Activated naive CD8-positive, alpha-beta T cell treated with anti-CD3 and anti-CD28 coated beads, Interleukin-2, amount 10 ng/mL, durations not matched to agents 7 days and 5 days (primary cell): Measurements from ENCODE around the gene GRIP1. TPM values are rescaled to one million over a fixed set of nuclear protein-coding genes. Genes with fewer than 3 reads are reported as not detected.

ENCODE experiments used
- ATAC-seq: fragments of 150-1000 bp; cut with Tn5 transposase; one replicate; pipeline ENCODE4 v1.10.0; 2021; ENCODE audit warnings: low read depth, moderate library complexity
- POLR2A ChIA-PET: fragments of 350-600 bp; sonication (Branson Sonifier 250); formaldehyde crosslinking; loops from one replicate; lab custom pipeline; 2021; ENCODE audit warnings: antibody characterized with exemption; lab: Charles Lee
- DNase-seq: peaks from one replicate; pipeline ENCODE4 v3.0.0; 2021
- H3K27ac Mint-ChIP-seq: one replicate; pipeline ENCODE4 v1.8.0; 2022; ENCODE audit warnings: mild to moderate bottlenecking, mixed read lengths
- H3K27me3 Mint-ChIP-seq: one replicate; pipeline ENCODE4 v1.8.0; 2022; ENCODE audit warnings: mild to moderate bottlenecking, moderate library complexity, mixed read lengths
- H3K36me3 Mint-ChIP-seq: one replicate; pipeline ENCODE4 v1.8.0; 2021; ENCODE audit warnings: mild to moderate bottlenecking, mixed read lengths
- H3K4me1 Mint-ChIP-seq: one replicate; pipeline ENCODE4 v1.8.0; 2021; ENCODE audit warnings: mixed read lengths
- H3K4me3 Mint-ChIP-seq: one replicate; pipeline ENCODE4 v1.8.0; 2022; ENCODE audit warnings: mild to moderate bottlenecking, moderate library complexity, mixed read lengths
- H3K9me3 Mint-ChIP-seq: one replicate; pipeline ENCODE4 v1.8.0; 2021; ENCODE audit warnings: mixed read lengths
- total RNA-seq, 2 experiments: library from RNA; stranded (reverse); gene quantifications; one replicate each; pipeline ENCODE4 v1.2.3, GENCODE V29; 2021

The GRIP1 gene
- total RNA-seq, 2 experiments from 2014 or later: 0.34 to 1.8 TPM

GRCh38 chr12:66648033-66648735 lies 30.7 kb downstream of the GRIP1 start:
- no peak overlapping the region for H3K27ac Mint-ChIP-seq
- peaks cover 5% of the 10 kb centered on the region for H3K27me3 Mint-ChIP-seq
- H3K4me1 Mint-ChIP-seq: no peaks in the 10 kb centered on the region
- DNase-seq: no peak
- H3K36me3 Mint-ChIP-seq: no peaks in the 10 kb centered on the region
- no peak overlapping the region for H3K4me3 Mint-ChIP-seq
- POLR2A ChIA-PET: no interaction called here
- H3K9me3 Mint-ChIP-seq: peaks cover 2% of the 10 kb centered on the region
- ATAC-seq: no peak

- H3K4me1 Mint-ChIP-seq: no peaks in the 10 kb centered on the region
- H3K36me3 Mint-ChIP-seq: no peaks in the 10 kb centered on the region
- no peak overlapping the region for H3K4me3 Mint-ChIP-seq
- no peak overlapping the region for H3K27ac Mint-ChIP-seq
- no peak for DNase-seq
- peaks cover 2% of the 10 kb centered on the region for H3K9me3 Mint-ChIP-seq
- no peak for ATAC-seq
- peaks cover 5% of the 10 kb centered on the region for H3K27me3 Mint-ChIP-seq
- POLR2A ChIA-PET: no interaction called here
Measured at GRCh38 chr12:66647034-66647691, 31.7 kb downstream of the GRIP1 start.

- POLR2A ChIA-PET: no interaction called here
- no peak overlapping the region for H3K27ac Mint-ChIP-seq
- no peaks in the 10 kb centered on the region for H3K4me1 Mint-ChIP-seq
- no peak overlapping the region for H3K4me3 Mint-ChIP-seq
- H3K36me3 Mint-ChIP-seq: no peaks in the 10 kb centered on the region
- DNase-seq (no peak), ATAC-seq (no peak)
- peaks cover 5% of the 10 kb centered on the region for H3K27me3 Mint-ChIP-seq
- peaks cover 2% of the 10 kb centered on the region for H3K9me3 Mint-ChIP-seq
Measured at GRCh38 chr12:66644151-66644550, 34.7 kb downstream of the GRIP1 start.

GRCh38 chr12:66640691-66641460 lies 38.0 kb downstream of the GRIP1 start:
- H3K4me3 Mint-ChIP-seq: no peak overlapping the region
- H3K27ac Mint-ChIP-seq: no peak overlapping the region
- no peaks in the 10 kb centered on the region for H3K4me1 Mint-ChIP-seq
- H3K27me3 Mint-ChIP-seq: peaks cover 7% of the 10 kb centered on the region
- H3K9me3 Mint-ChIP-seq: peaks cover 2% of the 10 kb centered on the region
- ATAC-seq (no peak), DNase-seq (no peak)
- H3K36me3 Mint-ChIP-seq: no peaks in the 10 kb centered on the region
- POLR2A ChIA-PET: no interaction called here

- H3K27me3 Mint-ChIP-seq: peaks cover 7% of the 10 kb centered on the region
- H3K4me3 Mint-ChIP-seq: no peak overlapping the region
- DNase-seq: no peak
- H3K4me1 Mint-ChIP-seq: no peaks in the 10 kb centered on the region
- H3K9me3 Mint-ChIP-seq: no peaks in the 10 kb centered on the region
- no peak overlapping the region for H3K27ac Mint-ChIP-seq
- H3K36me3 Mint-ChIP-seq: no peaks in the 10 kb centered on the region
- ATAC-seq: no peak
- POLR2A ChIA-PET: no interaction called here
Measured at GRCh38 chr12:66638666-66639065, 40.2 kb downstream of the GRIP1 start.

- Mint-ChIP-seq H3K27me3 (peaks cover 5% of the 10 kb centered on the region), H3K27ac (no peak overlapping the region), H3K9me3 (no peaks in the 10 kb centered on the region), H3K4me1 (no peaks in the 10 kb centered on the region), H3K36me3 (no peaks in the 10 kb centered on the region), H3K4me3 (no peak overlapping the region)
- ATAC-seq (no peak), DNase-seq (no peak)
- POLR2A ChIA-PET: no interaction called here
Measured at GRCh38 chr12:66637699-66638301, 41.1 kb downstream of the GRIP1 start.

- H3K4me3 Mint-ChIP-seq: no peak overlapping the region
- DNase-seq (no peak), ATAC-seq (no peak)
- no peaks in the 10 kb centered on the region for H3K36me3 Mint-ChIP-seq
- no peak overlapping the region for H3K27ac Mint-ChIP-seq
- POLR2A ChIA-PET: no interaction called here
- H3K4me1 Mint-ChIP-seq: no peaks in the 10 kb centered on the region
- H3K27me3 Mint-ChIP-seq: peaks cover 5% of the 10 kb centered on the region
- H3K9me3 Mint-ChIP-seq: no peaks in the 10 kb centered on the region
Measured at GRCh38 chr12:66636771-66637170, 42.1 kb downstream of the GRIP1 start.

- no peaks in the 10 kb centered on the region for H3K4me1 Mint-ChIP-seq
- no peaks in the 10 kb centered on the region for H3K36me3 Mint-ChIP-seq
- no peak overlapping the region for H3K27ac Mint-ChIP-seq
- H3K27me3 Mint-ChIP-seq: no peaks in the 10 kb centered on the region
- POLR2A ChIA-PET: no interaction called here
- DNase-seq (no peak), ATAC-seq (no peak)
- no peaks in the 10 kb centered on the region for H3K9me3 Mint-ChIP-seq
- H3K4me3 Mint-ChIP-seq: no peak overlapping the region
Measured at GRCh38 chr12:66633676-66634075, 45.2 kb downstream of the GRIP1 start.

GRCh38 chr12:66629138-66629870 lies 49.6 kb downstream of the GRIP1 start:
- Mint-ChIP-seq H3K27me3 (peaks cover 5% of the 10 kb centered on the region), H3K9me3 (no peaks in the 10 kb centered on the region)
- POLR2A ChIA-PET: no interaction called here

GRCh38 chr12:66627988-66628317 lies 50.9 kb downstream of the GRIP1 start:
- no peaks in the 10 kb centered on the region for H3K9me3 Mint-ChIP-seq

More at GRCh38 chr12:66629138-66629870, 49.6 kb downstream of the GRIP1 start:
- Mint-ChIP-seq H3K36me3 (no peaks in the 10 kb centered on the region), H3K4me1 (no peaks in the 10 kb centered on the region), H3K4me3 (no peak overlapping the region), H3K27ac (no peak overlapping the region)
- DNase-seq: no peak
- no peak for ATAC-seq

GRCh38 chr12:66627270-66627987 lies 51.4 kb downstream of the GRIP1 start:
- no peak for DNase-seq
- H3K4me1 Mint-ChIP-seq: no peaks in the 10 kb centered on the region
- no peak overlapping the region for H3K27ac Mint-ChIP-seq
- H3K36me3 Mint-ChIP-seq: no peaks in the 10 kb centered on the region
- H3K4me3 Mint-ChIP-seq: no peak overlapping the region
- no peaks in the 10 kb centered on the region for H3K9me3 Mint-ChIP-seq
- H3K27me3 Mint-ChIP-seq: peaks cover 5% of the 10 kb centered on the region
- POLR2A ChIA-PET: no interaction called here
- no peak for ATAC-seq

More at GRCh38 chr12:66627988-66628317, 50.9 kb downstream of the GRIP1 start:
- Mint-ChIP-seq H3K27ac (no peak overlapping the region), H3K4me3 (no peak overlapping the region), H3K36me3 (no peaks in the 10 kb centered on the region), H3K27me3 (peaks cover 5% of the 10 kb centered on the region), H3K4me1 (no peaks in the 10 kb centered on the region)
- DNase-seq (no peak), ATAC-seq (no peak)
- POLR2A ChIA-PET: no interaction called here

GRCh38 chr12:66624806-66625205 lies 54.1 kb downstream of the GRIP1 start:
- ATAC-seq: no peak
- Mint-ChIP-seq H3K27me3 (peaks cover 5% of the 10 kb centered on the region), H3K4me3 (no peak overlapping the region), H3K4me1 (no peaks in the 10 kb centered on the region), H3K9me3 (no peaks in the 10 kb centered on the region), H3K36me3 (no peaks in the 10 kb centered on the region), H3K27ac (no peak overlapping the region)
- POLR2A ChIA-PET: no interaction called here
- no peak for DNase-seq
